ENCODE results near the gene SLCO1C1. TPM values are rescaled to one million over a fixed set of nuclear protein-coding genes. Genes with fewer than 3 reads are reported as not detected.

Gene SLCO1C1
- total RNA-seq, 4 donors from 2014 or later: 0.17 to 2.4 (median 2.0) TPM; not detected in 1

- DNase-seq (ENCODE audit: extremely low spot score): no peak
- H3K4me1 ChIP-seq: peaks cover 2 to 12% (median 6%) of the 10 kb centered on the region in 4 donors
- no peaks in the 10 kb centered on the region for H3K27me3 ChIP-seq
- H3K9me3 ChIP-seq: no peaks in the 10 kb centered on the region
- no peaks in the 10 kb centered on the region for H3K36me3 ChIP-seq
- H3K27ac ChIP-seq (replicated peaks in 1 of 4): no peak overlapping the region
- intact Hi-C loops (cut with DNase I): no loop called here
- no peak overlapping the region for H3K4me3 ChIP-seq
- no peak for TF ChIP-seq CTCF (IDR thresholded peaks at IDR 0.05)
- no peak for TF ChIP-seq POLR2A (IDR thresholded peaks at IDR 0.05; ENCODE audit: low read depth)
- TF ChIP-seq EP300 (IDR thresholded peaks at IDR 0.05): no peak
- no peak for TF ChIP-seq POLR2AphosphoS5 (IDR thresholded peaks at IDR 0.05)
- 72% methylated on average over 1 of the region's 1 CpG for WGBS
Observed at GRCh38 chr12:20800160-20800559, 105.0 kb downstream of the SLCO1C1 start.

GRCh38 chr12:20801035-20801434, 105.9 kb downstream of the SLCO1C1 start:
- Histone ChIP-seq H3K4me1 (peaks cover 2 to 12% (median 6%) of the 10 kb centered on the region in 4 donors), H3K27me3 (no peaks in the 10 kb centered on the region), H3K9me3 (no peaks in the 10 kb centered on the region), H3K4me3 (no peak overlapping the region), H3K27ac (replicated peaks in 1 of 4) (no peak overlapping the region), H3K36me3 (no peaks in the 10 kb centered on the region)
- TF ChIP-seq CTCF (IDR thresholded peaks at IDR 0.05) (no peak), POLR2AphosphoS5 (IDR thresholded peaks at IDR 0.05) (no peak), EP300 (IDR thresholded peaks at IDR 0.05) (no peak), POLR2A (IDR thresholded peaks at IDR 0.05; ENCODE audit: low read depth) (no peak)
- intact Hi-C loops (cut with DNase I): no loop called here
- DNase-seq (ENCODE audit: extremely low spot score): no peak

Other genes starting within 250 kb of the SLCO1C1 start
- gene SLCO1B3, start 115.4 kb downstream of the SLCO1C1 start, total RNA-seq: under 1 TPM in 1 of 4 donors, not detected in 3; 0.17 TPM